HUDEP-2 (cell line): Measurements from ENCODE around the gene CFAP20.
A peak's percentile ranks its signal among the peaks of the same experiment; 100 is the strongest.
"Not testable (repeated sequence)": the region's sequence is repeated elsewhere in the genome, so short reads cannot be mapped to it uniquely, and the experiment has no call there.

ENCODE experiments used
- DNase-seq, 76 experiments: peaks; one replicate each; lab custom pipeline; 2025; ENCODE audit not compliant: unreplicated experiment in 76 of 76; lab: John Stamatoyannopoulos, UW

Gene CFAP20

GRCh38 chr16:58099097-58099955 is 29.9 kb downstream of the CFAP20 start:
- DNase-seq: no peak

- DNase-seq: no peak
Observed at GRCh38 chr16:58098207-58099096, 30.7 kb downstream of the CFAP20 start.

GRCh38 chr16:58096249-58096648 is 32.9 kb downstream of the CFAP20 start:
- DNase-seq: peak in 2 of 76 experiments; percentile 3 to 4

GRCh38 chr16:58095575-58095960 is 33.6 kb downstream of the CFAP20 start:
- DNase-seq: not testable (repeated sequence)

- DNase-seq: no peak
Observed at GRCh38 chr16:58094791-58095574, 34.2 kb downstream of the CFAP20 start.

- no peak for DNase-seq
Observed at GRCh38 chr16:58094026-58094425, 35.2 kb downstream of the CFAP20 start.

GRCh38 chr16:58090396-58090795 is 38.8 kb downstream of the CFAP20 start:
- not testable (repeated sequence) for DNase-seq

GRCh38 chr16:58088091-58088490 is 41.1 kb downstream of the CFAP20 start:
- no peak for DNase-seq

- DNase-seq: no peak
Observed at GRCh38 chr16:58087209-58087913, 41.8 kb downstream of the CFAP20 start.

- no peak for DNase-seq
Observed at GRCh38 chr16:58086381-58087208, 42.6 kb downstream of the CFAP20 start.

GRCh38 chr16:58085584-58086251 is 43.5 kb downstream of the CFAP20 start:
- no peak for DNase-seq

GRCh38 chr16:58085171-58085570 is 44.0 kb downstream of the CFAP20 start:
- DNase-seq: no peak

GRCh38 chr16:58084635-58085034 is 44.5 kb downstream of the CFAP20 start:
- no peak for DNase-seq

GRCh38 chr16:58082381-58082780 is 46.8 kb downstream of the CFAP20 start:
- no peak for DNase-seq

GRCh38 chr16:58080657-58081056 is 48.5 kb downstream of the CFAP20 start:
- not testable (repeated sequence) for DNase-seq

GRCh38 chr16:58077796-58078195 is 51.4 kb downstream of the CFAP20 start:
- no peak for DNase-seq

- no peak for DNase-seq
Observed at GRCh38 chr16:58076514-58076913, 52.7 kb downstream of the CFAP20 start.

- no peak for DNase-seq
Observed at GRCh38 chr16:58074657-58075056, 54.5 kb downstream of the CFAP20 start.

GRCh38 chr16:58073086-58073485 is 56.1 kb downstream of the CFAP20 start:
- DNase-seq: not testable (repeated sequence)
